ENCODE measurements around the gene DPP6.
"Not testable (repeated sequence)": the region's sequence is repeated elsewhere in the genome, so short reads cannot be mapped to it uniquely, and the experiment has no call there.

GRCh38 chr7:154146707-154147038, 94.5 kb downstream of the DPP6 start:
- TF ChIP-seq CTCF, POLR2A (IDR thresholded peaks at IDR 0.05): not testable (repeated sequence)
